DMS153 treated with DMSO at 0.1 percent for 48 hours (cell line): Measurements from ENCODE around the gene RFNG.

Experiments used
- DNase-seq: peaks from one replicate; lab custom pipeline; 2025; ENCODE audit not compliant: unreplicated experiment; lab: John Stamatoyannopoulos, UW

The RFNG gene

DNA sequence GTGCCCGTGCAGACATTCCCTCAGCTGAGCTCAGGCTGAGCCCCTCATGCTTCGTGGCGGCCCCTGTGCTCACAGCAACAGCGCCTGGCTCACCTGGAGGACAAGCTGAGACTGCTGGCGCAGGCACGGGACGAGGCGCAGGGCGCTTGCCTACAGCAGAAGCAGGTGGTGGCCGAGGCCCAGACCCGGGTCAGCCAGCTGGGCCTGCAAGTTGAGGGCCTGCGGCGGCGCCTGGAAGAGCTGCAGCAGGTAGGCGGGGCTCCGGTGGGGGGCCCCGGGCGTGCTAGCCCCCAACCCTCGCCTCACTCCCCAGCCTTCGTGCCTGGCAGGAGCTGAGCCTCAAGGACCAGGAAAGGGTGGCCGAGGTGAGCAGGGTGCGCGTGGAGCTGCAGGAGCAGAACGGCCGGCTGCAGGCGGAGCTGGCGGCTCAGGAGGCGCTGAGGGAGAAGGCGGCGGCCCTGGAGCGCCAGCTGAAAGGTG, 21.6 kb downstream of the RFNG start:
- DNase-seq: no peak

DNA sequence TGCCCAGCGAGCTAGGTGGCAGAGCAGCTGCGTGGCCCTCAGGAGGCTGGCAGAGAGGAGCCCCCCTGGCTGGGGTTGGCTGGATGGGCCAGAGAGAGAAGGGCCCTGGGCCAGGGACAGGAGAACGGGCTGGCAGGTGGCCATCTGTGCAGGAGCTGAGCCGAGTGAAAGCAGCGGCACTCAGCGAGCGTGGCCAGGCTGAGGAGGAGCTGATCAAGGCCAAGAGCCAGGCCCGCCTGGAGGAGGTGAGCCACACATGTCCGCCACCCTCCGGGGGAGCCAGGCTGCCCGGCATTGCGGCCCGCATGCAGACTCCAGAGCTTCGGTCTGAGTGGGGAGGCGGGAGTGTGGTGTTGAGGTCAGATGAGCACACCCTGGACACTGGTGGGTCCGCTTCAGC, 22.2 kb downstream of the RFNG start:
- no peak for DNase-seq

DNA sequence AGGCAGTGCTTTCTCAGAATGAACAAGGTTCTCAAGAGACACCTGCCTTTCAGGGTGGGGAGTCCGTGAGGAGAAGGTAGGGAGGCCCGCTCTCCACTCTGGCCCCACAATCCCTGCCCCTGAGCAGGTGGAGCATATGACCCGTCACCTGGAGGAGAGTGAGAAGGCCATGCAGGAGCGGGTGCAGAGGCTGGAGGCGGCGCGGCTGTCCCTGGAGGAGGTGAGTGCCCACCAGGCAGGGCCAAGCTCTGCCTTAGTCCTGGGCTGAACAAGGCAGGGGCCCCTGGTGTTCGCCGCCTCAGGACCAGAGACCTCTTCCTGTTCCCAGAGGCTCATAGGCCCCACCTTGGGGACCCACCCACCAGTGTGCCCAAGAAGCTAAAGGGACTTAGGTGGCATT, 22.6 kb downstream of the RFNG start:
- DNase-seq: no peak

DNA sequence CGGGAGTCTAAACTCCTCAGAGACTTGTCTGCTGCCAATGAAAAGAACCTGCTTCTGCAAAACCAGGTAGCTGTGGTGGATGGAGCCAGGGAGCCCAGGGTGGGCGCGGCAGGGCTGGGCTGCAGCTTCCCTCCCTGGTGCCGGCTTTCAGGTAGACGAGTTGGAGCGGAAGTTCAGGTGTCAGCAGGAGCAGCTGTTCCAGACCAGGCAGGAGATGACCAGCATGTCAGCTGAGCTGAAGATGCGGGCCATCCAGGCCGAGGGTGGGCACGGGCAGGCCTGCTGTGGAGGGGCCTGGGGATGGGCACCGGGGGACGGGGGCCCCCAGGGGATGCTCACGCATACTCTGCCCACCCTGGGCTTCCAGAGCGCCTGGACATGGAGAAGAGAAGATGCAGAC, 23.4 kb downstream of the RFNG start:
- no peak for DNase-seq

DNA sequence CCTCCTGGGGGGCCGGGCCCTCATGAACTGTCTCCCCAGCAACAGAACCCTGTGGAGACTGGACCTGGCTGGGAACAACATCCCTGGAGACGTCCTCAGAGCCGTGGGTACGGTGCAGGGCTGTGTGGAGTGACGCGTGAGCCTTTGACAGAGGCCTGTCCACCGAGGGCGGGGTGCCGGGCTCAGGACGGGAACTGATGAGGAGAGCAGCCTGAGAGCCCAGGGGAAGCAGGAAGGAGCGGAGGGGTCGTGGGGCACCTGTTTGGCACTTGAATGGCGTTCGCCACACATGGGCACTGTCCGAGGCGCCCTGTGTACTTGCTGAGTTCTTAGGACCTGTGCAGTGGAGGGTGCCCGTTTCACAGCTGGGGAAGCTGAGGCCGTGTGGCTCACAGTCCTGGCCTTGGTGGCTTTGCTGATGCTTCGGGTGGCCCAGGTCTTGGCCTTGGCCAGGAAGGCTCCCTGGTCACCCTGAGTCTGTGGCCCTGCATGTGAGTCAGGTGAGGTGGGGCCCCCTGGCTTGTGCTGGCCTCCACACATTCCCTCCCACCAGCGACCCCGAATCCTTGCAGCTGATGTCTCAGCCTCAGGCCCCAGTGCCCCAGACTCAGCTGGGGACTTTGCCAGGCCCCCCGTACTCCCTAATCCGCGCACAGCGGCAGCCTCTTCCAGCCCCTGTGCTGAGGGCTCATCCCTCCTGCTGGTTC, 26.1 kb downstream of the RFNG start:
- DNase-seq: no peak

DNA sequence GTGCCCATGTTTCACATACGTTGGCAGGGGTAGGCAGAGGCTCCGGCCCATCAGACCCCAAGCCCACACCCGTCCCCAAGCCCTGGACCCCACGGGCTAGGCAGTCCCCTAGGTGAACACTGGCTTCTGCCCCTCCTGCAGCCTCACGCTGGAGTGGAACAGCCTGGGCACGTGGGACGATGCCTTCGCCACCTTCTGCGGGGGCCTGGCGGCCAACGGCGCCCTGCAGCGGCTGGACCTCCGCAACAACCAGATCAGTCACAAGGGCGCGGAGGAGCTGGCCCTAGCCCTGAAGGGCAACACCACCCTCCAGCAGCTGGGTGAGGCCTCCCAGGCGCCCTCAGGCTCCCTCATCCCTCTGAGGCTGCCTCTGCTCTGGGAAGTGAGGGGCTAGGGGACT, 26.8 kb downstream of the RFNG start:
- no peak for DNase-seq

DNA sequence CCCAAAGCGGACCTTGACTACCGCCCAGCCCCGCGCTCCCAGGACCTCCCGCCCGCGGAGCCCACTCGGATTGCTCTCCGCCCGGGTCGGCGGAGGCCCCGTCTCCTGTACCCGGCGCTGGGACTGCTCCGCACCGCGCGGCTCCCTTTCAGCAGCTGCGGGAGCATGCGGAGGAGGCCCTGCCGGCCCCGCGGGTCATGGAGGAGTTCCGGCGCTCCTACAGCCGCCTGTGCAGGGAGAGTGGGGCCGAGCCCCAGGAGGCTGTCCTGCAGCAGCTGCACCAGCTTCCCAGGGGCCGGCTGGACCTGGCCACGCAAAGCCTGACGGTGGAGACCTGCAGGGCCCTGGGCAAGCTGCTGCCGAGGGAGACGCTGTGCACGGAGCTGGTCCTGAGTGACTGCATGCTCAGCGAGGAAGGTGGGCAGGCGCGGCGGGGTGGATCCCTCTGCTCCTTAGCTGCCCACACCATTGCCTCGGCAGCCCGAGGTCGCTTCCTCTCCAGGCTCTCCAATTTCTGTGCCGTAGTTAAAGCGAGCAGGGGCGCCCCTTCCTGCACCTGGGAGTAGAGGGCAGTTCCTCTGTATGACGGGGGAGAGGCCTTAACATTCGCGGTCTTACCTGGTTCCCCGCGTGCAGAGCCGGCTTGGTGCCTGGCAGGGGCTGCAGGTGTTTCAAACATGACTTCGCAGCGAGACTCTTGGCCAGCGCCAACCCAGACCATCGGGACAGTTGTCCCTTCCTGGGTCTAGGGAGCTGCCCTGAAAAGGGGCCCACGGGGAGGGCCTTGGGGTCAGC, 28.0 kb downstream of the RFNG start:
- peak; percentile 1 for DNase-seq

DNA sequence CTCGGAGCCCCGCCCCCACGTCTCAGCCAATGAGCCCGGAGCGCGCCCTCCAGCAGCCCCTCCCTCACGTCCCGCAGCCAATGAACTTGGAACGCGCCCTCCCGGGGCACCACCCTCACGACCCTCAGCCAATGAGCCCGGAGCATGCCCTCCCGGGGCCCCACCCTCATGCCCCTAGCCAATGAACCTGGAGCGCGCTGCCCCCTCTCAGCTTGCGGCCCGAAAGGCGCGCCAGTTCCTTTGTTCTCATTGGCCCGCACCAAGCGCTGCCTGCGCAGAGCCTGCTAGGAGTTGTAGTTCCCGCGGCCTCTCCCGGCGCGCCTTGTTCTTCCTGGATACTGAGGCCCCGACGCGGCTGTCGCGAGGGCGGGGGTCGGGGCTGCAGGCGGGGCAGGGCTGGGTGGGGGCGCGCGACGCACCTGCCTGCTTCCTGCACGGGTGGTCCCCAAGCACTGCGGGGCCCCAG, 28.6 kb downstream of the RFNG start, which contains the start of gene LRRC45:
LRRC45 (plus strand) TSS at position 325 of the 466 bp plus-strand sequence. CDS start 339 bp downstream, outside the sequence.
- DNase-seq: peak; percentile 98

DNA sequence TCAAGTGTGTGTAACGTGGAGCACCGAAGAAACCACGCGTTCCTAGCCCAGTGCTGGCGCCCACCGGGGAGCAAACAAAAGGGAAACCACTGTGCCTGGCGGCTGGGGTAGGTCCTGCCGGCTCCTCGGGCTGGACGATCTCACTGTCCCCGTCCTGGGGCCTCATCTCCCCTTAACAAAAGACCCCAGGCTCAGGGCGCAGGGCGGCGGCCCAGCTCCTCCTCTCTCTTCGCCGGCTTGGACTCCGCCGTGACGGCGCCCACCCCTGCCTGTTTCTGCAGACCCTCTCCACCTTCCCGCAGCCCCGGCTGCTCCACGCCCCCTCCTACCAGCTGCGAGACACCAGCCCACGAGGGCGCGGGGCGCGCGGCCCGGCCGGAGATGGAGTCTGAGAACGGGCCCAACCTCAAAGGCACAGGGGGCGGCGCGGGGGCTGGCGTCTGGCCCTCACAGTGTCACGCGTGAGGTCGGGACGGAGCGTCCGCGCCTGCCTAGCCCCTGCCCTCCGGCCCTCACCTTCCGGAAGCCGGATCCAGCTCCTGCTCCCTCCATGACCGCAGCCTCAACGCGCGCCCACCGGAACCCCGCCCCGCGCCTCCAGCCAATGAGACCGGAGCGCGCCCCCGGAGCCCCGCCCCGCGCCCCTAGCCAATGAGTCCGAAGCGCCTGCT, 29.2 kb downstream of the RFNG start, which contains the start of gene CENPX:
CENPX (minus strand) TSS at position 569 of the 671 bp plus-strand sequence; CDS start at position 552, 17 bp downstream.
- DNase-seq: no peak

DNA sequence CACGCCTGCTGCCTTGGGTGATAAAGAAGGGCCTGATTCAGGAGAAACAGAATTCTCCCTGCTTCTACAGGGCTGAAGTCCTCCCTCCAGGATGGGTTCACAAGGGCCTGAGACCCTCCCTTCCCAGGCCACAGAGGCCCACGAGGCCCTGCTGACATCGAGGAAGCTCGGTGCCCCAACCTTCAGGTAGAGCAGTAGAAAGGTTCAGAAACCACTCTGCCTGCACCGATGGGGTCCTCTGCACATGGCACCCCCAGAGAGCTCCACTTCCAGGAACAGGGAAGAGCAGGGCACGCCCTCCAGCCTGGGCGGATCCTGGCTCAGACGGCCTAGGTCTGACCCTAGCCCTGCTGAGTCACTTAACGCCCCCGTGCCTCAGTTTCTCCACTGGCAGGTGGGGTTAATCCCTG, 29.7 kb downstream of the RFNG start:
- DNase-seq: no peak

DNA sequence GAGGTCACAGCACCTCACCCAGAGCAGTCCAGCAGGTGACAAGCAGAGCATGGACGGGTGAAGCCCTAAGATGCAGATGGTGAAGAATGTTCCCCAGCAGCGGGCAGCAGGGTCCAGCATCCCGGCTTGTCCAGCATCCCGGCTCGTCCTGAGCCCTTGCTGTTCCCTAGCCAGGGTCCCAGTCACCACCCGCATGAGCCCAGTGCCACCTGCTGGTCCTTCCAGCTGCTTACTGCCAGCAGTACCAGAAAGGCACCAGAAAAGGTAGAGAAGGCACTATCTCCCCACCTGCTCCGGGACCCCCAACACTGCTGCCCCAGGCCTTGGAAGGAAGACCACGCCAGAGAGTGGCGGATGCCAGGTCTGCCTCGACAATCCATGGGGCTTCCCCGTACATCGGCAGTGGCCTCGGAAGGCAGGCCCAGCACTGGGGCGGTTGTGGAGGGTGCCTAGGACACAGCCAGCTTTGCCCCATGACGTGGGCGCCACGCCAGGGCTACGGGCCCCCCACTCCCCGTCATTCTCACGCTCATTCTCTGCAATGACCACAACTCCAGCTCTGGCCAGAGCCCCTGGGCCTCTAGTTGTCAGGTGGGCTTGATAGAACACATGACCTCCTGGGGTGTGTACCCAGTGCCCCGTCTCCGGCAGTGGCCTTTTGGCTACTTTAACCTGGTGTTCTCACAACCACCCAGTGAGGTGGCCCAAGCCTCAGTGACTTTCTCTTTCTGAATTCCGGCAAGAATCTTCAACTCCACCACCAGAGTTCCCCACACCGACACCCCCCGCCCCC, 30.3 kb downstream of the RFNG start:
- DNase-seq: peak; percentile 48

DNA sequence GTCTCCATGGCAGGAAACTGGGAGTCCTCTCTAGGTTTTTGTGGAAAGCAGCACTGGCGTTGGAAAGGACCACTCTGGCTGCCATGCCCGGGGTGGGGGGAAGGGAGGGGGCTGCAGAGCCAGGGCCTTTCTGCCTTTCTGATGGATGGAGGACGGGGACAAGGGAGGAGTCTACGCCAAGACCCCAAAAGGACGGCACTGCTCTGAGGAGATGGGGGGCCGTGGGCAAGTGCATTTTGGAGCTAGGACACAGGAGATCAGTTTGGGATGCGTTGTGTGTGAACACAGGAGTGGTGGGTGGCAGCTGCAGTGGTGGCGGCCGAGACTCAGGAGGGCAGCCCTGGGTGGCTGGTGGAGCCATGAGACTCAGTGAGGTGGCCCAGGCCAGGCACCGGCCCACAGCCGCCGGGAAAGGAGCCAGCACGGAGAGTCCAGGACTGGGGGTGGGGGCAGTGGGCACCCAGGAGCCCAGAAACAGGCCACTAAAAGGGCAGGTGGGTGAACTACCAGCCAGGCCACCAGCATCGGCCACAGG, 31.0 kb downstream of the RFNG start:
- DNase-seq: no peak

DNA sequence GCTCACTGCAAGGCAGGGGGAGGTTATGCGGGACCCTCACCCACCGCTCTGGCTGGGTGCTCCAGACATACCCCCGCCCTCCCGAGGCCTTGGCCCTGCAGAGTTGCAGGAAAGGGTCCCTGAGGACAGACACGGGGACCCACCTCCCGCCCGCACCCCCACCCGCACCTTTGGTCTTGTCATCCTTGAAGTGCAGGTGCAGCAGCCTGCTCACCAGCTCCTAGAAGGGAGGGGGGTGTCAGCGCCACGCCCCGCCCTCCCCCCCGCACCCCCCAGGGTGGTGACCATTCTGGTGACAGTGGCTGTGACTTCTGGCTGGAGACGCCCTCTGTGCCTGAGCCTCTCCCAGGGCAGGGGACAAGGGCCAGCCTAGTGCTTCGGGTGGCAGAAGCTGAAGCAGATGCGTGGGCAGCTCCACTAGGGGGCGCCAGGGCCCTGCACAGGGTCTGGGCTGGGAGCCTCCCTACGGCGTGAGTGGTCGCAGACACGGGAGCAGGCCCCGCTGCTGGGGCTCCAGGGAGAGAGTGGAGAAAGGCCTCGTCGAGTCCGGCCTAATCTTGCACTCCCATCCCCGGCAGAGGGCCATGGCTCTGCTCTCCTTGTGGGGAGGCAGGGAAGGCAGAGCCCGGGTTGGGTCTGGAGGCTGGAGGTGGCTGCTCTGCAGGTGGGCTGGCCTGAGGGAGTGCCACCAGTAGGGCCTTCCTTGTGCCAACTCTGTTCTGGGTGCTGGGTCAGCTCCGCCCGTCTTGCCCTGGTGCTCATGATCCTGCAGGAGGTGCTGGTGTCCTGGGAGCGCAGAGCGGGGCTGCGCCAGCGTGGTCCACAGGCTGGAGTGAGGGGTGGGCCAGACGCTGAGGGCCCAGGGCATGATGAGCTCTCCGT, 31.7 kb downstream of the RFNG start:
- peak; percentile 15 for DNase-seq

DNA sequence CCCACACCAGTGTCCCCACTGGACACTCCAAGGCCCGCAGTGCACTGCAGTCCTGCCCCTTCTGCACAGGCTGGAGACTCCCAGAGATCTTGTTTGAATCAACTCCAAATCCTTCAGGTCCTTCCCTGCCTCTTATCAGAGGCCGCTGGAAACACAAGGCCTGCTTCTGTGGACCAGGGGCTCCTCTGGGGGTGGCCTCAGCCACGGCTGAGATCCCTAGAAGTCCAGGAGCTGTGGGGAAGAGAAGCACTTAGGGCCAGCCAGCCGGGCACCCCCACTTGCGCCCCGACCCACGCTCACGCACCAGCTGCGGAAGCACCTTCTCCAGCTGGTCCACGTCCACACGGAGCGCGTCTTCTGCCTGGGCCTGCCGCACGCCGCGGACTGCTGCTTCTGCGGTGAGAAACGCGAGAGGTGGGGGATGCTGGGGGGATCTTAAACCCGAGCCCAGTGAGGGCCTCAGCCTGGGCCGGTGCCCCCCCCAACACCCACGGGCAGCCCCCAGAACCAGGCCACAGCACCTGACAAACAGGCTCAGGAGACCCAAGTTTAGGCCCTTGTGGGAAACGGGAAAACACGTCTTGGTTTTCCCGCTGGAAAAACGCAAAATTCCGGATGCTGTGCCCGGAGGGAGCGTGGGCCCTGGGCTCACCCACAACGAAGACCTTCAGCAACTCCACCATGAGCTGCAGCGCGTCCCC, 32.5 kb downstream of the RFNG start:
- no peak for DNase-seq

DNA sequence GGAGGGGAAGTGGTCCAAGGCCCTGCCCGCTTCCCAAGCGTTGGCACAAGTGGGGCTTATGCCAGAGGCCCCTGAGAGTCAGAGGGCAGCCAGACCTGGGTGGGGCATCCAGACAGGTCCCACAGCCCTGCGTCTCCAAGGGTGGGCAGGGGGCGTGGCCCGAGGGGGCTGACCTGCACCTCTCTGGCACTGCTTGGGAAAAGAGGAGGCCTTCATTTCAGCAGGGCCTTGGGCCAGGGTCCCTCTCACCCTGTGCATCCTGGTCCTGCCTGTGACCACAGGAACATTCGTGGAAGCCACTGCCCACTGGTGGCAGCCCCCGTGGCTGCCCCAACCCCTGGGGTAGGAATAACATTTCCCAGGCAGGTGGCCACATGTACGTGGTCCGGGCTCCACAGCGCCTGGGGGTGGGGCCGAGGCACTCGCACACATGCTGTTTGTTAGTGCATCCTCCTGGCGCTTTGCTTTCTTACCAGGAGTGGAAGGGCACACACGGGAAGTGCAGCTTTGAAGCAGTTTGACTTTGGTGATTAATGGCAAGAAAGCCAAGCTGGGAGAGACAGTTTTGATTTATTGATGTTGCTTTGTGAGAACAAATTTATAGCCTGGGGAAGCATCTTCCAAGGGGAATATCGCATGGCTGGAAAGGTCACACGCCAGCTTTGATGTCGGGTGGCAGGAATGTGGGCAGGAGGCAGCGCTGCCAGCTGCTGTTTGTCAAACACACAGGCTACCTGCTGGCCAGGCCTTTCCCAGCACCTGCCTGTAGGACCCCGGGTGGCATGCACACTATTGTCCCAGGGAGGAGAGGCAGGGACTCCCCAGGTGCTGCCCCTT, 33.2 kb downstream of the RFNG start:
- no peak for DNase-seq

DNA sequence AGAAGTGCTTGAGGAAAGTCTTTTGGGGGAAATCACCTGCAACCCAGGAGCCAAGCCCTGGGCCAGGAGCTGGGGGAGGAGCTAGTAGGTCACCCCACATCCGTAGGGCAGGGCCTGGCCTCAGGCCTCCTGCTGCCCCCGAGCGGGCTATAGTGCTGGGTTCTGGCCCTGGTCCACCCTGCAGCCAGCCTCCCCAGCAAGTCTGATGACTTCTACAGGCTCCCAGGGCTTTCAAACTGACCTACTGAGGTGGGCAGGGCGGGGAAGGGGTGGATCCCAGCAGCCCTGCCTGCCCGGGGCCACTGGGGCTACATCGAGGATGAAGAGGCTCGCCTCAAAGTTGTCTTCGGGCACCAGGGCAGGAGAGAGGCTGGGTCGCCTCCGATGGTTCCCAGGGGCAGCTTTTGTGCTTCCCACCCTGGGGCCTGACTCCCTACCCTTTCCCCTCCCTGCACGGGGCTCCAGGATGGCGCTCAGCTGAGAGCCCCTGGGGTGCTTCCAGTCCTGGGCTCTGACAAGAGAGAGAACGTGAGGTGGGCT, 33.9 kb downstream of the RFNG start:
- no peak for DNase-seq

DNA sequence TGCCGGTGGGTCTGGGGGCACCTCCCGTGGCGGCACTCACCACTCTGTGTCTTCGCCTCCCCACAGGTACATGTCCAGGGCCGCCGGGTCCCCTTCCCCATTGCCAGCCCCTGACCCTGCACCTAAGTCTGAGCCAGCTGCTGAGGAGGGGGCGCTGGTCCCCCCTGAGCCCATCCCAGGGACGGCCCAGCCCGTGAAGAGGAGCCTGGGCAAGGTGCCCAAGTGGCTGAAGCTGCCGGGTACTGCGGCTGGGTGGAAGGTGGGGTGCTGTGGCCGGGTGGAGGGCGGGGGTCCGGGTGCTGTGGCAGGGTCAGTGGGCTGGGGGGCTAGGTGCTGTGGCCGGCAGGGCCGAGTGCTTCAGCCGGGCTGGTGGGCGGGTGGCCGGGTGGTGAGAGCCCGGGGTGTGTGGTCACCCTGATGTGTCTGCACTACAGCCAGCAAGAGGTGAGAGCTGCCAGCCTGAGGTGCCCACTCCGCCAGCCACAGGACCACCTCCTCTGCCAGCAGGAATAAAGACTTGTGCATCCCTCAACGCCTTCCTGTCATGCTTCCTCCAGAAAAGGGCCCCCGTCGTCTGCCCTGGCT, 34.6 kb downstream of the RFNG start:
- no peak for DNase-seq
